NT2/D1 (cell line): ENCODE measurements around the gene PCDHB12.
"Not testable (repeated sequence)": the region's sequence is repeated elsewhere in the genome, so short reads cannot be mapped to it uniquely, and the experiment has no call there.

Source experiments
- DNase-seq: peaks from one replicate; pipeline ENCODE4 v3.0.0-alpha.2; 2011; ENCODE audit warnings: low read depth, low spot score
- H3K27me3 ChIP-seq: 2 replicates; pipeline ENCODE4 v1.6.0; 2011; ENCODE audit warnings: mild to moderate bottlenecking; ENCODE audit not compliant: insufficient read length, insufficient read depth
- H3K36me3 ChIP-seq: 2 replicates; pipeline ENCODE4 v1.6.1; 2011; ENCODE audit warnings: mild to moderate bottlenecking, low read length, mixed read lengths; ENCODE audit not compliant: insufficient read depth, insufficient read length
- H3K4me1 ChIP-seq: 2 replicates; pipeline ENCODE4 v1.5.1; 2011; ENCODE audit not compliant: insufficient read depth, insufficient read length
- H3K4me3 ChIP-seq: 2 replicates; pipeline ENCODE4 v1.5.1; 2011; ENCODE audit warnings: low read depth; ENCODE audit not compliant: insufficient read length
- H3K9ac ChIP-seq: 2 replicates; pipeline ENCODE4 v1.6.0; 2011; ENCODE audit warnings: low read depth; ENCODE audit not compliant: insufficient read length
- H3K9me3 ChIP-seq: 2 replicates; pipeline ENCODE4 v1.5.1; 2011; ENCODE audit warnings: mild to moderate bottlenecking, low read length; ENCODE audit not compliant: insufficient read depth
- SUZ12 ChIP-seq: IDR thresholded peaks from 2 replicates; pipeline ENCODE4 v1.6.1; 2011; ENCODE audit not compliant: insufficient read length, insufficient read depth; ENCODE audit errors: extremely low read depth
- YY1 ChIP-seq: IDR thresholded peaks from 2 replicates; pipeline ENCODE4 v1.6.1; 2011; ENCODE audit not compliant: insufficient read length, insufficient read depth
- ZNF274 ChIP-seq: IDR thresholded peaks from 2 replicates; pipeline ENCODE4 v1.6.1; 2011; ENCODE audit warnings: mild to moderate bottlenecking, low read depth, low read length

PCDHB12 gene

GRCh38 chr5:141180313-141180712, 28.2 kb upstream of the PCDHB12 start:
- H3K9ac ChIP-seq: no peak overlapping the region
- TF ChIP-seq ZNF274 (no peak), YY1 (no peak), SUZ12 (no peak)
- no peaks in the 10 kb centered on the region for H3K36me3 ChIP-seq
- H3K9me3 ChIP-seq: peaks cover 5% of the 10 kb centered on the region; the same call in 1 of the 2 replicates
- DNase-seq: no peak
- no peak overlapping the region for H3K4me3 ChIP-seq
- H3K4me1 ChIP-seq: no peaks in the 10 kb centered on the region
- H3K27me3 ChIP-seq: no peaks in the 10 kb centered on the region

- Histone ChIP-seq H3K27me3 (no peaks in the 10 kb centered on the region), H3K4me3 (peak within 1 kb of the TSS; percentile 57), H3K9ac (peak within 1 kb of the TSS; percentile 14), H3K36me3 (no peaks in the 10 kb centered on the region), H3K4me1 (no peaks in the 10 kb centered on the region), H3K9me3 (peaks cover 5% of the 10 kb centered on the region; the same call in 1 of the 2 replicates)
- TF ChIP-seq SUZ12: no peak
- no peak for TF ChIP-seq ZNF274
- TF ChIP-seq YY1: no peak
- peak; percentile 40 for DNase-seq
Observed at GRCh38 chr5:141182248-141182647, 26.3 kb upstream of the PCDHB12 start, which contains the start of gene PCDHB16. Gene PCDHB16 (plus strand): TSS chr5:141182387. CDS start chr5:141182560, 173 bp downstream.

GRCh38 chr5:141184117-141184855, 24.2 kb upstream of the PCDHB12 start:
- H3K27me3 ChIP-seq, DNase-seq, H3K9ac ChIP-seq, H3K9me3 ChIP-seq, H3K4me3 ChIP-seq, H3K36me3 ChIP-seq, H3K4me1 ChIP-seq: not testable (repeated sequence)

- DNase-seq: peak; percentile 13
- no peaks in the 10 kb centered on the region for H3K36me3 ChIP-seq
- H3K27me3 ChIP-seq: no peaks in the 10 kb centered on the region
- no peak within 1 kb of the TSS for H3K9ac ChIP-seq
- TF ChIP-seq YY1: no peak
- no peak for TF ChIP-seq SUZ12
- TF ChIP-seq ZNF274: no peak
- H3K4me3 ChIP-seq: no peak within 1 kb of the TSS
- peaks cover 5% of the 10 kb centered on the region; the same call in 1 of the 2 replicates for H3K9me3 ChIP-seq
- no peaks in the 10 kb centered on the region for H3K4me1 ChIP-seq
Observed at GRCh38 chr5:141186897-141187512, 21.5 kb upstream of the PCDHB12 start, which contains the start of gene PCDHB9. Gene PCDHB9 (plus strand): TSS chr5:141187161. CDS start chr5:141187319, 158 bp downstream.

GRCh38 chr5:141188682-141189081, 19.8 kb upstream of the PCDHB12 start:
- not testable (repeated sequence) for H3K9ac ChIP-seq, H3K4me1 ChIP-seq, H3K36me3 ChIP-seq, DNase-seq, H3K27me3 ChIP-seq, H3K9me3 ChIP-seq, H3K4me3 ChIP-seq

GRCh38 chr5:141189131-141189530, 19.4 kb upstream of the PCDHB12 start:
- not testable (repeated sequence) for H3K36me3 ChIP-seq, H3K9ac ChIP-seq, H3K4me3 ChIP-seq, H3K9me3 ChIP-seq, H3K27me3 ChIP-seq, H3K4me1 ChIP-seq, DNase-seq

- Histone ChIP-seq H3K4me1 (no peaks in the 10 kb centered on the region), H3K4me3 (no peak within 1 kb of the TSS), H3K36me3 (no peaks in the 10 kb centered on the region), H3K9me3 (peaks cover 12% of the 10 kb centered on the region), H3K9ac (no peak within 1 kb of the TSS), H3K27me3 (peaks cover 15% of the 10 kb centered on the region)
- no peak for TF ChIP-seq YY1
- TF ChIP-seq ZNF274: no peak
- no peak for TF ChIP-seq SUZ12
- peak; percentile 36 for DNase-seq
Observed at GRCh38 chr5:141192110-141192725, 16.3 kb upstream of the PCDHB12 start, which contains the start of gene PCDHB10. Gene PCDHB10 (plus strand): TSS chr5:141192353. CDS start chr5:141192553, 200 bp downstream.

GRCh38 chr5:141194332-141194731, 14.2 kb upstream of the PCDHB12 start:
- DNase-seq, H3K4me1 ChIP-seq, H3K9ac ChIP-seq, H3K36me3 ChIP-seq, H3K4me3 ChIP-seq: not testable (repeated sequence)
- peaks cover 15% of the 10 kb centered on the region for H3K27me3 ChIP-seq
- H3K9me3 ChIP-seq: peaks cover 15% of the 10 kb centered on the region
